Heart left ventricle (tissue), 13 donors: ENCODE data around the gene DLL1.

Source experiments
- CTCF ChIP-seq, 12 donors: fragments of 200-600 bp; sonication (generic) in 4 of 12; IDR thresholded peaks; one replicate each; pipeline versions ENCODE4 v1.5.0 to v1.8.0; 2018 to 2022; ENCODE audit warnings: antibody characterized with exemption in 12 of 12, mild to moderate bottlenecking in 5 of 12
- POLR2A ChIP-seq, 2 donors: fragments of 450-650 bp; IDR thresholded peaks; one replicate each; pipeline ENCODE4 v1.6.1; 2017; ENCODE audit warnings: antibody characterized with exemption in 2 of 2, mild to moderate bottlenecking in 2 of 2, moderate library complexity in 2 of 2
- donor health status: ischemic (EF 13 %, LVEDD 7.1; RV severe dilation, severe dysfunction).
- donor health status: DM: no; HTN: yes; CAD: no.
- donor health status: DM: no; HTN: no; CAD: no.
- donor health status: ischemic (EF 25% LVEDD 6.9; RV normal size, moderate dysfunction).
- donor health status: ischemic (EF 25% LVEDD 5.7; RV mildly dilated, moderate dysfunction).
- donor health status: ischemic (EF 35%, LVEDD 5.7; RV mildly dilated, moderate dysfunction).
- donor health status: nonischemic (EF 11% LVEDD 7.7; RV severe dilation, severe dysfunction).
- donor health status: DM: yes; HTN: yes; CAD: no.
- donor health status: PGD.
- donor health status: ischemic (EF 29% LVEDD 5.4; RV normal size, mild dysfunction).
- donor health status: nonischemic (EF 23%, LVEDD 6.1; RV moderate dilation, normal function).

- TF ChIP-seq POLR2A (IDR thresholded peaks at IDR 0.05) (no peak), CTCF (IDR thresholded peaks at IDR 0.05) (no peak)
Measured at GRCh38 chr6:170234419-170234818, 56.5 kb downstream of the DLL1 start.
